Measurements from ENCODE around the gene L3MBTL1.

The L3MBTL1 gene

GRCh38 chr20:43535370-43536004 lies 28.0 kb downstream of the L3MBTL1 start:
- no peak for DNase-seq (ENCODE audit: low read depth in 2 of 2)

GRCh38 chr20:43536041-43536816 lies 28.7 kb downstream of the L3MBTL1 start:
- DNase-seq (ENCODE audit: low read depth in 2 of 2): no peak

DNA sequence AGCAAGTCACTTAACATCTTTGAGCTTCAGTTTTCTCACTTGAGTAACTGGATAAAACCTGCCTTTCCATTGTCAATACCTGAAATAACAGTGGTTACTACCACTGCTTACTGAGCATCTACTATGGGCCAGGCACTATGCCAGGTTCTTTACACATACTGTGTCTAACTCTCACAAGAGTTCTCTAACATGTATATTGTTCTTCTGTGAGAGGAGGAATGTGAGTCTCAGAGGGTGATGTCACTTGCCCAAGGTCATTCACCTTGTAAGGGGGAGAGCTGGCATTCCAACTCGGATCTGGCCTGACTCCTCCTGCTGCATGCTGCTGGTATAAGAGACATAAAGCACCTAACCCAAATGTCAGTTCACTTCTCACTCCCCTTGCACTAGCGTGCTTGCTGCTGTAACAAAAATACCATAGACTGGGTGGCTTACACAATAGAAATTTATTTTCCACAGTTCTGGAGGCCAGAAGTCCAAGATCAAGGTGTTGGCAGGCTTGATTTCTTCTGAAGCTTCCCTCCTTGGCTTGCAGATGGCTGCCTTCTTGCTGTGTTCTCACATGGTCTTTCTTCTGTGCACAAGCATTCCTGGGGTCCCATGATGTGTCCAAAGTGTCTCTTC lies 29.4 kb downstream of the L3MBTL1 start:
- DNase-seq (ENCODE audit: low read depth in 2 of 2): no peak

GRCh38 chr20:43537921-43538877 lies 30.7 kb downstream of the L3MBTL1 start:
- DNase-seq (ENCODE audit: low read depth in 2 of 2): no peak

GRCh38 chr20:43538878-43539700 lies 31.6 kb downstream of the L3MBTL1 start:
- DNase-seq (ENCODE audit: low read depth in 2 of 2): no peak

- no peak for DNase-seq (ENCODE audit: low read depth in 2 of 2)
Observed at GRCh38 chr20:43539975-43540672, 32.6 kb downstream of the L3MBTL1 start.

- no peak for DNase-seq (ENCODE audit: low read depth in 2 of 2)
Observed at GRCh38 chr20:43540673-43541060, 33.2 kb downstream of the L3MBTL1 start.

DNA sequence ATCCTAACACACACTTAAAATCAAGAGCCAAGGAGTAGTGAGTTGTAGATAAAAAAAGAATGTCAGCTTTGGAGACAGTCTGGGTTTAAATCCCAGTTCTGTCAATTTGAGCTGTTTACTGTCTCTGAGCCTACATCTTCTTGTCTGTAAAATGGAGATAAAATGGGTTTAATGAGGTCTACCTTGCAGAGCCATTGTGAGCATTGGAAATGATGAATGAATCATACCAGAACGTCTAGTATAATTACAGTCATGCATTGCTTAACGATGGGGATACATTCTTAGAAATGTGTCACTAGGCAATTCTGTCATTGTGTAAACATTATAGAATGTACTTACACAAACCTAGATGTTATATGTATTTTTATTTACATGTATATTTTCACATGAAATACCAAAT lies 33.7 kb downstream of the L3MBTL1 start:
- no peak for DNase-seq (ENCODE audit: low read depth in 2 of 2)

DNA sequence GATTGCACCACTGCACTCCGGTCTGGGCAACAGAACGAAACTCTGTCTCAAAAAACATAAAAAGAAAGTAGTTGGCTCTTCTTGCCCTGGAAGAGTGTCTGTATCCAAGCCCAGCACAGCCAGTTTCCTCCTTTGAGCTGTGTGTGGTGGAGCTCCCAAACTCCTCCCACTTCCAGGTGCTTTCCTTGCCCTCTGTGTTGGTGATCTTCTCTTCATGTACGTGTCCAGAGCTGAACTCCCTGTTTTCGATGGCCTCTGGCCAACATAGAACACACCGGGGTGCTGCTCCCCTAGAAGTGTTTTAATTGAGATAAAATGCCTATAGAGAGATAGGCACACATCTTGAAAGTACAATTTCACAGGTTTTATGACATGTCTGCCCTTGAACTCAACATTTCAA lies 34.7 kb downstream of the L3MBTL1 start:
- DNase-seq (ENCODE audit: low read depth in 2 of 2): no peak

DNA sequence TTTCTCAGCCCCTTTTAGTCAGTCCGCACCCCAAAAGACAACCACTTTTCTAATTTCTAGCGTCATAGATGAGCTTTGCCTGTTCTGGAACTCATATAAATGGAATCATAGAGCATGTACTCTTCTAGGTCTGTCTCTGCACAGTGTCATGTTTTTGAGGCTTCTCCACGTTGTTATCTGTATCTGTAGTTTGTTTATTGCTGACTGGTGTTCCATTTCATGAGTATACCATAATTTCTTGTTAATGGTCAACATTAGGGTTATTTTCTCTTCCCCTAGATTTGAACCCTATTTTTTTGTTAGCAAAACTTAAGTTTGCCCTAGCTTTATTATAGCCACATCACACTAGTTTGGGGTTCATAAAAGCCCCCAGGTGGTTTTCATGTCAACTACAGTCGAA lies 35.2 kb downstream of the L3MBTL1 start:
- no peak for DNase-seq (ENCODE audit: low read depth in 2 of 2)

- DNase-seq (ENCODE audit: low read depth in 2 of 2): no peak
Observed at GRCh38 chr20:43543138-43543537, 35.6 kb downstream of the L3MBTL1 start.

- no peak for DNase-seq (ENCODE audit: low read depth in 2 of 2)
Observed at GRCh38 chr20:43544501-43544900, 37.0 kb downstream of the L3MBTL1 start.

DNA sequence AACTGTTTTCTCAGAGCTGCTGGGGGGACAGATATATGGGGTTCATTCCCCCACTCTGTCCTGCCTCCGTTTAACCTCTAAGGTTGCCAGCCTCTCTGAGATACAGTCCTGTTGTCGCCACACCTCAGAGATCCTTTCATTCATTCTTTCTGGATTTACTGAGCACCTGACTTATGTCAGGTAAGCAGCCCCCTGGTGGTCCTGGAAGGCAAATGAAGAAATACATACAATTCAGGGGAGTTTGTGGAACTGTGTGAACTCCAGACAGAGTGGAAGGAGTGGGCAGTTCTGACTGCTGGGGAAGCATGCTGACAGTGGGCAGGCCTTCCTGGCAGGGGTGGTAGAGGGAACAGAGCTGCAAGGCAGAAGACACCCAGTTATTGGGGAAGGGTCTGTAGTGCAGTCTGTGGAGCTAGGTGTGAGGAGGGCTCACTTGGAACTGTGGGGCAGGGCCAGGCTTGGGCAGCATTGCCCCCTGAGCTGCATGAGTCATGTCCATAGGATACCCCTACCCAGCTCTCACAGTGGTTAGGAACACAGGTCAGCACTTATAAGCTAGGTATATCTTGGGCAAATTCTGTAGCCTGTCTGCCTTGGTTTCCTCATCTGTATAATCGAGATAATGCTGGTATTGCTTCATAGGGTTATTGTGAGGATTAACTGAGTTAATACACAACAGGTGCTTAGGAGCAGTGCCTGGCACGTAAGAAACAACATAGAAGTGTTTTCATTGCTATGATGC lies 38.5 kb downstream of the L3MBTL1 start:
- no peak for DNase-seq (ENCODE audit: low read depth in 2 of 2)

- DNase-seq (ENCODE audit: low read depth in 2 of 2): no peak
Observed at GRCh38 chr20:43548273-43548880, 40.9 kb downstream of the L3MBTL1 start.

GRCh38 chr20:43549416-43550065 lies 42.0 kb downstream of the L3MBTL1 start:
- no peak for DNase-seq (ENCODE audit: low read depth in 2 of 2)

- DNase-seq (ENCODE audit: low read depth in 2 of 2): no peak
Observed at GRCh38 chr20:43550456-43550855, 43.0 kb downstream of the L3MBTL1 start.

DNA sequence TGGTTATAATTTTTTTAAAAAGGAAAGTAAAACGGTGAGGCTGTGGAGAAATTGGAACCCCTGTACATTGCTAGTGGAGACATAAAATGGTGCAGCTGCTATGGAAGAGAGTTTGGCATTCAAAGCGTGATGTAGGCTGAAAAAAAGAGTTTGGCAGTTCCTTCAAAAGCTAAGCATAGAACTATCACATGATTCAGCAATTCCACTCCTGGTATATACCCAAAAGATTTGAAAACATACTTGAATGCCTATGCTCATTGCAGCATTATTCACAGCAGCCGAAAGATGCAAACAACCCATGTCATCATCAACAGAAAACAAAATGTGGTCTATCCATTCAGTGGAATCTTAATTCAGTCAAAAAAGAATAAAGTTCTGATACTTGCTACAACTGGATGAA lies 46.9 kb downstream of the L3MBTL1 start:
- DNase-seq (ENCODE audit: low read depth in 2 of 2): no peak

- DNase-seq (ENCODE audit: low read depth in 2 of 2): no peak
Observed at GRCh38 chr20:43558412-43559146, 51.1 kb downstream of the L3MBTL1 start, which contains the start of gene SGK2. Gene SGK2, plus strand, starts transcription at chr20:43559027. Its CDS starts 7,469 bp downstream, at chr20:43566496.
